Transverse colon (tissue), 3 donors: ENCODE results near the gene SULT1A2.
A peak's percentile ranks its signal among the peaks of the same experiment; 100 is the strongest.

Experiments
- EP300 ChIP-seq: sonication (generic); formaldehyde crosslinking; IDR thresholded peaks from one replicate; pipeline ENCODE4 v1.6.1; 2017; ENCODE audit warnings: antibody characterized with exemption, low read depth
- POLR2A ChIP-seq: fragments of 450-650 bp; IDR thresholded peaks from one replicate; pipeline ENCODE4 v1.6.1; 2016; ENCODE audit warnings: antibody characterized with exemption, mild to moderate bottlenecking, moderate library complexity
- TF ChIP-seq, protein P1 (sequence below), 5 experiments: fragments of 200-600 bp in 3 of 5; fragments of 450-650 bp in 2 of 5; sonication (generic) in 3 of 5; IDR thresholded peaks; 1 replicate in 2 of 5; 2 replicates in 3 of 5; pipeline ENCODE4 v1.5.1; 2016 to 2017; ENCODE audit warnings: antibody characterized with exemption in 5 of 5, inconsistent platforms in 3 of 5, mild to moderate bottlenecking in 2 of 5, moderate library complexity in 1 of 5

DNA sequence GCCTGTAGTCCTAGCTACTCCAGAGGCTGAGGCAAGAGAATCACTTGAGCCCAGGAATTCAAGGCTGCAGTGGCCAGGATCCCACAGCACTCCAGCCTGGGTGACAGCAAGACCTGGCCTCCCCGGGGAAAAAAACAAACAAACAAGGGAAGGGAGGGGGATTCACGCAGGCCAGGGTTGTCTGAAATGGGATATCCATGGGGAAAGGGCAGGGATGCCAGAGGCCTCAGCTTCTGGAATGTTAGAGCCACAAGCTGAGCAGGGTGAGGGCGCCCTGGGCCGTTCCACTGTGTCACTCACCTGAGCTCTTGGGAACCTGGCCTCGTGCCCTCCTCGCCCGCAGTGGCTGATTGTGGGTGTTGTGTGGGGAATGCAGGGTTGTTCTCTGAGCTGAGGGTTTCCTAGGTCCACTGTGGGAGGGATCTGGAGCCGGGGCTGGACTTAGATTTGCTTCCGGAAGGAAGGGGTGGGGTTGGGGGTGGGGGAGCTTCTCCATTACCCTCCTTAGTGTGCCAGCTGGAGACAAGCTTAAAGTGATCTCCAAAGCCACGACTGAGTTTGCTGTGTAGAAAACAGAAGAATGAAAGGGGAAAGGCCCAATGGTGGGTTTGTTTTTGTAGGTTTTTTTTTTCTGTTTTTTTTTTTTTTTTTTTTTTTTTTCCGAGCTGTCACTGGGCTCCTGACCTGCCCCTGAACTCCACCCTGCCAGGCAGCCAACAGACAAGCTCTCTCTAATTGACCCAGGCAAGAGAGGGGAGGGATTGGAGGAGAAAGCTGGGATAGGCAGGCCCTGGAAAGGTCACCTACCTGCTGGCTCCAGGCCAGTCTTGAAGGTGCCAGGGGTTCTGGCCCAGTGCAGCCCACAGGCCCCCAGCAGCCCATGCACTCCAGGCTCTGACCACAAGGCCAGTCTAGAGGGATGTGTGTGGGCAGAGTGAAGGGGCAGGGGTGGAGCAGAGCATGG lies 13.1 kb upstream of the SULT1A2 start, which contains the start of gene SULT1A1:
- TF ChIP-seq, protein P1, sequence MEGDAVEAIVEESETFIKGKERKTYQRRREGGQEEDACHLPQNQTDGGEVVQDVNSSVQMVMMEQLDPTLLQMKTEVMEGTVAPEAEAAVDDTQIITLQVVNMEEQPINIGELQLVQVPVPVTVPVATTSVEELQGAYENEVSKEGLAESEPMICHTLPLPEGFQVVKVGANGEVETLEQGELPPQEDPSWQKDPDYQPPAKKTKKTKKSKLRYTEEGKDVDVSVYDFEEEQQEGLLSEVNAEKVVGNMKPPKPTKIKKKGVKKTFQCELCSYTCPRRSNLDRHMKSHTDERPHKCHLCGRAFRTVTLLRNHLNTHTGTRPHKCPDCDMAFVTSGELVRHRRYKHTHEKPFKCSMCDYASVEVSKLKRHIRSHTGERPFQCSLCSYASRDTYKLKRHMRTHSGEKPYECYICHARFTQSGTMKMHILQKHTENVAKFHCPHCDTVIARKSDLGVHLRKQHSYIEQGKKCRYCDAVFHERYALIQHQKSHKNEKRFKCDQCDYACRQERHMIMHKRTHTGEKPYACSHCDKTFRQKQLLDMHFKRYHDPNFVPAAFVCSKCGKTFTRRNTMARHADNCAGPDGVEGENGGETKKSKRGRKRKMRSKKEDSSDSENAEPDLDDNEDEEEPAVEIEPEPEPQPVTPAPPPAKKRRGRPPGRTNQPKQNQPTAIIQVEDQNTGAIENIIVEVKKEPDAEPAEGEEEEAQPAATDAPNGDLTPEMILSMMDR (IDR thresholded peaks at IDR 0.05) = no peak
- TF ChIP-seq POLR2A (peak; percentile 71), EP300 (no peak)
